GM19324 (cell line): Measurements from ENCODE around the gene ADTRP.
A peak's percentile ranks its signal among the peaks of the same experiment; 100 is the strongest.

Experiments
- ATAC-seq: cut with Tn5 transposase; IDR thresholded peaks from one replicate; pipeline ENCODE4 v1.9.1; 2021; ENCODE audit warnings: mild to moderate bottlenecking, moderate library complexity; ENCODE audit not compliant: unreplicated experiment, low FRiP score

Gene ADTRP, protein sequence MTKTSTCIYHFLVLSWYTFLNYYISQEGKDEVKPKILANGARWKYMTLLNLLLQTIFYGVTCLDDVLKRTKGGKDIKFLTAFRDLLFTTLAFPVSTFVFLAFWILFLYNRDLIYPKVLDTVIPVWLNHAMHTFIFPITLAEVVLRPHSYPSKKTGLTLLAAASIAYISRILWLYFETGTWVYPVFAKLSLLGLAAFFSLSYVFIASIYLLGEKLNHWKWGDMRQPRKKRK

DNA sequence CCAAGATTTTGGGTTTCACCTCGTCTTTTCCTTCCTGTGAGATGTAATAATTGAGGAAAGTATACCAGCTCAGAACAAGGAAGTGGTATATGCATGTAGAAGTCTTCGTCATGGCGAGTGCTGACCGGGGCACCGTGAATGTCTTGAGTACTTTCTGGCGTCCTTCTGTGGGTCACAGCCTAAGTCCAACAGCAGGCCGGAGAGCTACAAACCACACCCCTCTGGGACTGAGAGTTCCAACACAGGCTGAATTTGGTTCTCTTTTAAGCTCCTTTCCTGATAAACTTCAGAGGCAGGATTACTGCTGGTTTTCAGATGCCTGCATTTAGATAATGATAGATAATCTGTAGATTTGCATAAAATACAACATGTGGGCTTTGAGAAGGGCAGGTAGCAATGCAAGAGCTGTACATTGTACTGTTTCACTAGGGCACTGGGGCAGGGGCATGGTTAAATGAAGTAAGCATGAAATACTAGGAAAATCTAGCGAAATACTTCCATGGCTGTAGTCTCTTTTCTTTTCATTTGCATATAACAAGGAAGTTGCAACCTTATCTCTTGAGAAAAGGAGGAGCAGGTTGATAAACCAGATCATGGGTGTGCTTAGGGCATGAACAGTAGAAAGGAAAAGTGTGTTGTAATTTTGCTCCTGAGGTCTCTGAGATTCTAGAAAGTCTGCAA, at the start of gene ADTRP:
ADTRP (minus strand) TSS at position 156 of the 681 bp plus-strand sequence; CDS start at position 112, 44 bp downstream.
- no peak for ATAC-seq

- no peak for ATAC-seq
Observed at GRCh38 chr6:11826779-11827178, 48.2 kb upstream of the ADTRP start.

GRCh38 chr6:11824986-11825385, 46.4 kb upstream of the ADTRP start:
- peak; percentile 43 for ATAC-seq

DNA sequence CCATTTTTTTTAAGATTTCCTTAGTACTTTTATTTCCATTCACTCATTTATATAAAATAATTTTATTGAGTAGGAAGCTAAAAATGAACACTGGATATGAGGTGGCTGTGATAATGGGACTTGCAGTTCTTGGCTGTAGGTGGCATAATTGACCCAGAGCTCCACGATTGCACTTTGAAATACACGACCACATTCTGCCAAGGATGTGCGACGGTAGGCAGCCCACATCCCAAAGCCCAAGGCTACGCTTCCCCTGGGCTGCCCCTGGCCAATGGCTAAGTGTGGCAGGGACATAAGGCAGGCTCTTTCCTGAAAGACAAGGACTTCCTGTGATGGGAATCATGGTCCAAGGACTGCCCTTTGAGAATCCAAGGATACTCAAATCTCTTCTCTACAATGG, 43.7 kb upstream of the ADTRP start:
- no peak for ATAC-seq

GRCh38 chr6:11821781-11822180, 43.2 kb upstream of the ADTRP start:
- ATAC-seq, result no peak

- ATAC-seq, result no peak
Observed at GRCh38 chr6:11820821-11821220, 42.2 kb upstream of the ADTRP start.

- ATAC-seq, result no peak
Observed at GRCh38 chr6:11819486-11819885, 40.9 kb upstream of the ADTRP start.

- ATAC-seq, result no peak
Observed at GRCh38 chr6:11815231-11815630, 36.6 kb upstream of the ADTRP start.

DNA sequence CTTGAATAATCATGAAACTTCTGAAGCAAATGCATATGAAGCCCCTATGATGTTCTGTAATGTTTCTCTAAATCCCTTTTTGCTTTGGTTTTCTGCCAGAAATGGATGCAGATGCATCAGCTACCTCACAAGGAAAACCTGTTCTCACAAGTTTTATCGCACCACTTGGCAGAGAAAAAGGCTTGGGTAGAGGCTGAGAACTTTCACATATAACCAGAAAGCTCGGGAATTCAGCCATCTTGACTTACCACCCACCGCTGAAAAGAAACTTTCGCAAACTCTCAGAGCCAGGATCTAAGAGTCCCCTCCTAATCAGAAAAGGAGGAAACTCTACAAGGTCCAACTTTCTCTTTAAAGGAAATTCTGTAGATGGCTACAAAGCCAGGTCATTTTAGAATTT, 36.2 kb upstream of the ADTRP start:
- no peak for ATAC-seq

- ATAC-seq, result no peak
Observed at GRCh38 chr6:11814106-11814505, 35.5 kb upstream of the ADTRP start.

DNA sequence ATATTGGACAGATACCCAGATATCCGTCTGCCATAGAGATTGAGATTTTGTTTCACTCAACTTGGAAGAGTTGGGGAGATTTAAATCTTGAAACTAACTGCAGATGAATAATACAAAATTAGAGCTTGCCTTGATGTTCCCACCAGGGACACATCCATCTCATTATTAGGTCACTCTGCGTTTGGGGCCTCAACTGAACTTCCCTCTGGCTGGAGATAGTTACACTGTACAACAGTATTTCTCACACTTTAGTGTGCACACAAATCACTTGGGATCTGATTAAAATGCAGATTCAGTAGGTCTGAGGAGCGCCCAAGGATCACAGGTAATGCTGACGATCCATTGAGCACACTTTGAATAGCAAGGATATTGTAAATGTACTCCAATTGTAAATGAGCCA, 35.0 kb upstream of the ADTRP start:
- ATAC-seq, result no peak

DNA sequence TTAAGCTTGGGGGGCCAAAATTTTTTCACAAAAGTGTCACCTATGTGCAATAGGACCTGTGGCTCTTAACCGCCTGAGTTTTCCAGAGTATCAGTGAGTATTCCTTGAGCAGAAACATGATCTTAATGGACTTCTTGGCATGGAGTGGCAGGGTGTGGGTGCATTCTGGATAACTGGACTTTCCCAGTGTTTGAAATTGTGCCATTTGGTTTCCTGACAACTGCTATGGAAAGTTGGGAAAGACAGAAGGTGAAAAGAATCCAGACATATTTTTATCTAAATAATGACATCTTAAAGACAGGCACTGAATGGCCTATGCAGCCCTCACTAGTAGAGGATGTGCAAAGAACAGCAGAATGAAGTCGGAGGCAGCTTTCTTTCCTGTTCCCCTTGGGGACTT, 34.3 kb upstream of the ADTRP start:
- ATAC-seq, result no peak

DNA sequence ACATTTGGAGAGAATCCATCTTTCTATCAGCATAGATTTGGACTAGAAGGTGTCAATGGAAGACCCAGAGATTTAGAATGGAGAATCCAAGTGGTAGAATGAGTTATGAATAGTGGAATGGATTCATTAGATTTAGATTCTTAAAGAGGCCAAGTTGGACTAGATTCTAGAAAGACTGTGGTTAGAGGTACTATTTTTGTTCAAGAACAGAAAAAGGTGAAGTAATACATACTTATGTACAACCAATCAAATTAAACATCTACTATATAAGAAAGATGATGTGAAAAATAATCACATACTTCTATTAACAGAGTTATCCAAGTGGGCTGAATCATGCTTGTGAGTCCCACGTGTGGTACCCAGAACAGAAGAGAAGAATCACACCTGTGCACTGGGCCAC, 33.8 kb upstream of the ADTRP start:
- no peak for ATAC-seq

GRCh38 chr6:11811644-11812264, 33.2 kb upstream of the ADTRP start:
- no peak for ATAC-seq

DNA sequence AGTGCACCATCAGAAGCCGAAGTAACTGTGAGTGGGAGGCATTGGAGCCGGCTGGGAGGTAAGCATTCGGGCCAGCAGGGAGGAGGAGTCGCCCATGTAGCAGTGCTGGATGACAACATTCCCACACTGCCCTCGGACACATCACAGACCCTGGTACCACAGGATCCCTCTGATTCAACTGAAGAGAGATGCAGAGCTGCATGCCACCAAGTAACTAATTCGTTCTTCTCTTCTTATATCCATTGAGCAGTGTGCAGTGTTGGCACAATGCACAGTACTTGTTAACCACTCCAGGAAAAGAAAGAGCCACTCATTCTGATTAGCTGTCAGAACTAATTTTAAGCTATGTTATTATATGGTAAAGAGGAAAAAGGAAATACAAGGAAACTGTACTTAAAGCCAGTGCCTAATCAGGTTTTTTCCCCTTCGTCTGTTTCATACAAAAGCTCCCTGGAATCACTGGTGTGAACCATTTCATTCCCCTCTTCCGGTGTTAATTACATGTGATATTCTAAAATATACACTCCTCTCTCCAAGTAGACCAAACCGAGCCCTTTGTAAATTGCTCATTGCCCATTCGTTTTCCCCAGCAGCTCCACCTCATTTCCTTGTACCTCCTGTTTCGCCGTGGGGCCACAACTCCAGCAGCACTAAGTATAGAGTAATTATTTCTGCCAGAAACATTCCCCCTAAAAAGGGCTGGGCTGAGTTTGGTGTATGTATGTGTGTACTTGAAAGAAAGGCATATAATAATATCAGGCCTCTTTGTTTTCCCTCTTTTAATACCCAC, 32.4 kb upstream of the ADTRP start:
- ATAC-seq, result no peak

DNA sequence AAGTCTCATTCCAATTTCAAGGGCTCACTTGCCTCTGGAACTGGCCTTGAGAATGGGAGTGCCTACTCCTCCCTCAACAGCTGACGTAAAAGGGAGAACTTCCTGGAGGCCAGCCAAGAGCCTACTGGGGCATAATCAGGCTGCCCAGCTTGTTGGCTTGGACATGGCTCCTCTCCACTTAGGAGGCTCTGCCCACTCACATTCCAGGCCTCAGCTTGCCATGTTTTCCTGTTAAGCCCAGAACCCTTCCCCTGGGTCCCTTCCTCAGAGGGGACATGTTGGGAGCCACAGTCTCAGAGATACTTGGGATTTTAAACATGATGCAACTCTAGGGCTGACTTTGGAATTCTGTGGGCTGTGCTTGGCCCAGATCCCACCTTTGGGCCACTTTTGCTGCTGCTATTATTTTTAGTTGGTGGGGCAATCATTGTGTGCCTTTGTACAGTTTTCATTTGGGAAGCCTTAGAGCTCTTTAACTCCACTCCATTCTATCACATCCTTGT, 31.5 kb upstream of the ADTRP start:
- ATAC-seq, result no peak

- ATAC-seq, result no peak
Observed at GRCh38 chr6:11808054-11808453, 29.5 kb upstream of the ADTRP start.

DNA sequence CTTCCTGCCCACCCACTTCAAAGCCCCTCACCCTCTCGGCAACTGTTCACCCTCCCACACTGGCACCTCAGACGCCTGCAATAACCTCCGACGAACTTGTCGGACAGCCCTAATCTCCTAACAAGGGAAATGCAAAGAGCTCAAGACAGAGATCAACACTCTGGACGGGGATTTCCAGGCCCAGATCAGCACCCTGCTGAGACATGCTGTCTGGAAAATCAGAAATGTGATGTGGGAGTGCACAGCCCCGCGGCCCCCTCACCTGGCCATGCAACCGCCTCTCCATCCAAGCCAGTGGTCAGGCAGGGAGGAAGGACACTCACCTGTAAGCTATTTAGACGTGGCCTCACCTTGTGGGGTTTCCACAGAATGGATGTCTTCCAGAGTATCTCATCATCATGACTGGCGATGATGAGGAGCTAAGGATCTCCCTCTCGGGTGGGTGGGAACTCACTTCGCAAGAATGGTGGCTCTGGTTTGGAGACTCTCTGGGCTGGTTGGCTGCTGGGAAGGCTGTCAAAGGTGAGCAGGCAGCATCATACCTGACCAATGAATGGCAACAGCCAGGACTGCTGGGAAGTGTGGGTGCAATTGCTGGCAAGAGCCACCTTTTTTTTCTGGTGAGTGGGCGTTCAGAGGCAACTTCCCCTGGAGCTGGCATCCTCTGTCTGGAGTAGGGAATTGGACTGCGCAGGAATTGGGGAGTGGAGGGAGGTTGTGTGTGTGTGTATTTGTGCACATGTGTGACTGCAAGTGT, 28.1 kb upstream of the ADTRP start:
- ATAC-seq, result no peak

DNA sequence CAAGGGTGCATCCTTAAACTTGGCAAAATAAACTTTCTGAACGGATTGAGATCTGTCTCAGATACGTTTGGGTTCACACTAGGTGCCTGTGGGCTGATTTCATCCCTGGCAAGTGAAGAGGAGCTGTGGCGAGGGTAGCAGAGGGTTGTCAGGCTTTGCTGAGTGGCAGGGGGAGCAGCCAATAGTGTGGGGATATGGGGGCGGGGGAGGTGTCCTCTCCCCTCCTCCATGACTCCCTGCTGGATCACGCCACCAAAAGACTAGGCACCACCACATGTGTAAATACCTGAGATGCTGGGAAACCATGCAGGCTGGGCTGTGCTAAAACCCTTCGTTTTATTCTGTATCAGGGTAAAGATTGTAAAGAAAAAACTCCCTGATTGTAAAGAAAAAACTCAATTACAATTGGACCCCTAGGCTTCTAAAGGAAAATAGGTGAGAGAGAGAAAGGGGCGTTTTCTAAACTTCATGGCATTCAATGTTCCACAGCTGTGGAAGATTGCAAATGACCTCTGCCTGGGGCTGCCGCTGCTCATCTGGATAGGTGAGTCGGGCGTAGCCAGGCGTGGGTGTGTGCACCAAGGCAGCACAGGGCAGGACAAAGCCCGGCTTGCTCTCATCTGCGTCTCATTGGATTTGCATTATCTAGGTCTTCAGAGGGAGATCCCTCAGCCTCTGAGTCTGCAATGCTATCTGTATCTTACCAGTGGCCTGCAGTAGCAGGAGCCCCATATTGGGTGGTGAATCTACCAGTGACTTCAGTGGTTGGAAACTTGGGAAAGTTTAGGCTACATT, 26.9 kb upstream of the ADTRP start:
- no peak for ATAC-seq
